Endothelial cell of umbilical vein (primary cell): Measurements from ENCODE around the gene CACNB1. TPM values are rescaled to one million over a fixed set of nuclear protein-coding genes. Genes with fewer than 3 reads are reported as not detected.

ENCODE experiments used
- BruUV-seq: library from RNA; stranded (reverse); fragments of 400-500 nt; replicated peaks from 2 replicates; lab custom pipeline; 2021; lab: Mats Ljungman, UMichigan
- CTCF ChIA-PET: fragments of 300-600, 350-600 bp; sonication (Branson Sonifier 250); formaldehyde crosslinking; loops from one replicate; lab custom pipeline; 2021; ENCODE audit warnings: antibody characterized with exemption, inconsistent platforms; lab: Charles Lee
- POLR2A ChIA-PET: fragments of 300-600, 350-600 bp; sonication (Branson Sonifier 250); formaldehyde crosslinking; loops from one replicate; lab custom pipeline; 2021; ENCODE audit warnings: antibody characterized with exemption, inconsistent platforms; lab: Charles Lee
- DNase-seq: peaks from one replicate; pipeline ENCODE4 v3.0.0-alpha.2; 2011; ENCODE audit warnings: low read depth, low spot score
- FAIRE-seq: peaks from 2 replicates; lab custom pipeline; 2011; peaks lifted over from hg19 to GRCh38; lab: Jason Lieb, UNC
- H2AFZ ChIP-seq: 2 replicates; pipeline ENCODE4 v1.6.0; 2012; ENCODE audit warnings: low read depth, low read length, control low read depth, inconsistent platforms
- H3K27ac ChIP-seq: 2 replicates; pipeline ENCODE4 v1.5.1; 2011; ENCODE audit warnings: low read depth, mild to moderate bottlenecking, control low read depth, low read length, moderate library complexity; ENCODE audit not compliant: insufficient read depth
- H3K27me3 ChIP-seq, 2 experiments: 2 replicates each; pipeline versions ENCODE4 v1.6.0 to v1.6.1; 2011; ENCODE audit warnings: low read length in 2 of 2, mixed read lengths in 1 of 2; ENCODE audit not compliant: control insufficient read depth in 2 of 2, insufficient read depth in 2 of 2
- H3K36me3 ChIP-seq, 2 experiments: 2 replicates in 1 of 2; 3 replicates in 1 of 2; pipeline ENCODE4 v1.5.1; 2011; ENCODE audit warnings: low read length in 2 of 2, mild to moderate bottlenecking in 1 of 2, moderate library complexity in 1 of 2; ENCODE audit not compliant: control insufficient read depth in 2 of 2, insufficient read depth in 2 of 2; ENCODE audit errors: extremely low read depth in 1 of 2
- H3K4me1 ChIP-seq: 3 replicates; pipeline ENCODE4 v1.5.1; 2011; ENCODE audit warnings: mild to moderate bottlenecking, low read length; ENCODE audit not compliant: control insufficient read depth, insufficient read depth; ENCODE audit errors: extremely low read depth
- H3K4me2 ChIP-seq: 2 replicates; pipeline ENCODE4 v1.6.1; 2011; ENCODE audit warnings: low read length, control low read depth, mixed read lengths; ENCODE audit not compliant: insufficient read depth
- H3K4me3 ChIP-seq, 3 experiments: fragments of 200-600 bp in 1 of 3; sonication (generic), shearing (Covaris generic) in 1 of 3; replicated peaks in 1 of 3; 2 replicates each; pipeline ENCODE4 v1.5.1; 2011 to 2016; ENCODE audit warnings: control low read depth in 3 of 3, low read length in 3 of 3, mild to moderate bottlenecking in 2 of 3, inconsistent platforms in 1 of 3, low read depth in 1 of 3, moderate library complexity in 1 of 3; ENCODE audit not compliant: insufficient read depth in 1 of 3
- H3K79me2 ChIP-seq: 2 replicates; pipeline ENCODE4 v1.6.0; 2012; ENCODE audit warnings: low read length, inconsistent platforms; ENCODE audit not compliant: control insufficient read depth, insufficient read depth
- H3K9ac ChIP-seq: replicated peaks from 2 replicates; pipeline ENCODE3; 2011; ENCODE audit warnings: low read length, control low read depth; ENCODE audit not compliant: insufficient read depth; ENCODE audit errors: extremely low read depth
- H3K9me1 ChIP-seq: replicated peaks from 3 replicates; pipeline ENCODE4 v1.6.0; 2011; ENCODE audit warnings: mild to moderate bottlenecking, low read length; ENCODE audit not compliant: control insufficient read depth, insufficient read depth; ENCODE audit errors: extremely low read depth
- H3K9me3 ChIP-seq: replicated peaks from 2 replicates; pipeline ENCODE4 v1.5.1; 2012; ENCODE audit warnings: low read length, inconsistent platforms; ENCODE audit not compliant: control insufficient read depth, insufficient read depth
- H4K20me1 ChIP-seq: replicated peaks from 2 replicates; pipeline ENCODE3; 2011; ENCODE audit warnings: mild to moderate bottlenecking, low read length; ENCODE audit not compliant: control insufficient read depth, insufficient read depth; ENCODE audit errors: extremely low read depth
- EZH2 ChIP-seq: IDR thresholded peaks from 2 replicates; pipeline ENCODE4 v1.6.1; 2012; ENCODE audit warnings: borderline replicate concordance, low read depth, mild to moderate bottlenecking, moderate library complexity, low read length, inconsistent platforms; ENCODE audit not compliant: severe bottlenecking
- FOS ChIP-seq: IDR thresholded peaks from 2 replicates; pipeline ENCODE4 v1.6.1; 2011; ENCODE audit warnings: mild to moderate bottlenecking, low read length, moderate library complexity, borderline replicate concordance; ENCODE audit not compliant: insufficient read depth
- GATA2 ChIP-seq: IDR thresholded peaks from 2 replicates; pipeline ENCODE4 v1.7.0; 2011; ENCODE audit warnings: low read depth, mild to moderate bottlenecking, moderate library complexity, mixed read lengths, low read length; ENCODE audit not compliant: insufficient read length, insufficient read depth
- MAX ChIP-seq: IDR thresholded peaks from 2 replicates; pipeline ENCODE4 v1.6.1; 2011; ENCODE audit not compliant: insufficient read depth, insufficient read length
- POLR2A ChIP-seq: IDR thresholded peaks from 2 replicates; pipeline ENCODE4 v1.6.1; 2012; ENCODE audit warnings: low read depth, mild to moderate bottlenecking, control low read depth, low read length
- POLR2AphosphoS5 ChIP-seq: IDR thresholded peaks from 2 replicates; pipeline ENCODE4 v1.6.1; 2012; ENCODE audit warnings: low read depth, mild to moderate bottlenecking, control low read depth, low read length, moderate library complexity; ENCODE audit not compliant: insufficient read depth
- dilution Hi-C: fragments of 300-500 bp; cut with MboI; formaldehyde crosslinking; loops from one replicate; pipeline ENCODE4 v1.15.0; 2019; ENCODE audit warnings: low sequenced_read_pairs; ENCODE audit not compliant: extremely low pct_ligation_motif_present
- intact Hi-C: fragments of 100-400 bp; cut with micrococcal nuclease; formaldehyde crosslinking; loops from one replicate; pipeline ENCODE4 v1.10.0; 2022
- polyA plus RNA-seq, 4 experiments: library from polyadenylated mRNA; depleted of rRNA in 3 of 4; stranded (reverse) in 3 of 4; unstranded in 1 of 4; fragments of >200 nt; gene quantifications; 2 replicates each; pipeline versions ENCODE4 v1.2.1 to v1.2.3, GENCODE V29; 2011 to 2012; ENCODE audit warnings: missing spikeins in 1 of 4
- total RNA-seq: library from RNA; stranded (reverse); gene quantifications from 2 replicates; pipeline ENCODE4 v1.2.3, GENCODE V29; 2021
- TF ChIP-seq, protein P1 (sequence below), 2 donors: IDR thresholded peaks; 1 replicate in 1 of 2; 2 replicates in 1 of 2; pipeline ENCODE4 v1.5.1; 2011; ENCODE audit warnings: low read length in 2 of 2, mild to moderate bottlenecking in 2 of 2, moderate library complexity in 2 of 2, control low read depth in 1 of 2, inconsistent platforms in 1 of 2, low read depth in 1 of 2; ENCODE audit not compliant: insufficient read depth in 1 of 2; ENCODE audit errors: extremely low read depth in 1 of 2

CACNB1 gene
- total and polyA plus RNA-seq, 2 donors (not counting 3 experiments of a cell fraction or from before 2014, with no cell fraction given): 4.7 to 12.3 TPM

DNA sequence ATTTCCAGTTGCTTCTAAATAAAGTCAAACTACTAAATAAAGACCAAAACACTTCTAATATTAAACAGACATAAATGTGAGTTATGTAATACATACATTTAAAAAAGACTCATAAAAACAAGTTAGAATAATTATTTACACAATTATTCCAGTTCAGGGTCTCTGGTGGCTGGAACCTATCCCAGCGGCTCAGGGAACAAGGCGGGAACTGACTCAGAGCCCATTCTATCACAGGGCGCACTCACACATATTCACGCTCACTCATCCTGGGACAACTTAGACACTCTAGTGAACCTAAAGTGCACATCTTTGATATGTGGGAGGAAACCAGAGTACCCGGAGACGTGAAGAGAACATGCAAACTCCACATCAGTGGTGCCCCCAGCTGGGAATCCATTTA lies 71.0 kb downstream of the CACNB1 start:
- Histone ChIP-seq H3K4me2 (no peak overlapping the region), H3K27me3 (no peaks in the 10 kb centered on the region), H3K9me1 (no peaks in the 10 kb centered on the region), H3K4me3 (no peak overlapping the region), H3K79me2 (no peaks in the 10 kb centered on the region), H3K9me3 (no peaks in the 10 kb centered on the region), H2AFZ (no peak overlapping the region), H3K27ac (no peak overlapping the region), H4K20me1 (no peaks in the 10 kb centered on the region), H3K4me1 (no peaks in the 10 kb centered on the region), H3K9ac (no peak overlapping the region), H3K36me3 (no peaks in the 10 kb centered on the region)
- DNase-seq (no peak), FAIRE-seq (no peak)
- intact Hi-C loops (no loop called here), dilution Hi-C loops (no loop called here)
- CTCF ChIA-PET: no interaction called here
- no TSS peak for BruUV-seq
- no peak for TF ChIP-seq POLR2A
- no peak for TF ChIP-seq POLR2AphosphoS5
- TF ChIP-seq GATA2: no peak
- TF ChIP-seq MAX: no peak
- no peak for TF ChIP-seq FOS
- TF ChIP-seq, protein P1, sequence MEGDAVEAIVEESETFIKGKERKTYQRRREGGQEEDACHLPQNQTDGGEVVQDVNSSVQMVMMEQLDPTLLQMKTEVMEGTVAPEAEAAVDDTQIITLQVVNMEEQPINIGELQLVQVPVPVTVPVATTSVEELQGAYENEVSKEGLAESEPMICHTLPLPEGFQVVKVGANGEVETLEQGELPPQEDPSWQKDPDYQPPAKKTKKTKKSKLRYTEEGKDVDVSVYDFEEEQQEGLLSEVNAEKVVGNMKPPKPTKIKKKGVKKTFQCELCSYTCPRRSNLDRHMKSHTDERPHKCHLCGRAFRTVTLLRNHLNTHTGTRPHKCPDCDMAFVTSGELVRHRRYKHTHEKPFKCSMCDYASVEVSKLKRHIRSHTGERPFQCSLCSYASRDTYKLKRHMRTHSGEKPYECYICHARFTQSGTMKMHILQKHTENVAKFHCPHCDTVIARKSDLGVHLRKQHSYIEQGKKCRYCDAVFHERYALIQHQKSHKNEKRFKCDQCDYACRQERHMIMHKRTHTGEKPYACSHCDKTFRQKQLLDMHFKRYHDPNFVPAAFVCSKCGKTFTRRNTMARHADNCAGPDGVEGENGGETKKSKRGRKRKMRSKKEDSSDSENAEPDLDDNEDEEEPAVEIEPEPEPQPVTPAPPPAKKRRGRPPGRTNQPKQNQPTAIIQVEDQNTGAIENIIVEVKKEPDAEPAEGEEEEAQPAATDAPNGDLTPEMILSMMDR (IDR thresholded peaks at IDR 0.05; ENCODE audit: extremely low read depth in 1 of 2, insufficient read depth in 1 of 2, low read depth in 1 of 2, low read length in 2 of 2): no peak
- TF ChIP-seq EZH2: no peak
- POLR2A ChIA-PET: no interaction called here
